CD4-positive, alpha-beta memory T cell (primary cell): ENCODE measurements around the gene GSTT2B. TPM values are rescaled to one million over a fixed set of nuclear protein-coding genes. Genes with fewer than 3 reads are reported as not detected.

Experiments
- CTCF ChIA-PET: fragments of 350-600 bp; sonication (Branson Sonifier 250); formaldehyde crosslinking; loops from one replicate; lab custom pipeline; 2021; ENCODE audit warnings: inconsistent platforms; ENCODE audit not compliant: partially characterized antibody; lab: Charles Lee
- POLR2A ChIA-PET: fragments of 350-600 bp; sonication (Branson Sonifier 250); formaldehyde crosslinking; loops from one replicate; lab custom pipeline; 2021; ENCODE audit not compliant: partially characterized antibody; lab: Charles Lee
- DNase-seq, 5 donors: peaks; one replicate each; pipeline versions ENCODE4 v3.0.0 to v3.0.0-alpha.2; 2020 to 2022; ENCODE audit warnings: mixed read lengths in 1 of 5
- H3K27ac ChIP-seq: one replicate; pipeline ENCODE4 v1.7.0; 2013; ENCODE audit warnings: low read depth, low read length
- H3K27me3 ChIP-seq: 2 replicates; pipeline ENCODE4 v1.7.0; 2013; ENCODE audit warnings: mild to moderate bottlenecking, low read length, moderate library complexity; ENCODE audit not compliant: insufficient read depth
- H3K36me3 ChIP-seq: 2 replicates; pipeline ENCODE4 v1.7.0; 2013; ENCODE audit warnings: mild to moderate bottlenecking, low read length, moderate library complexity; ENCODE audit not compliant: insufficient read depth
- H3K4me1 ChIP-seq: 2 replicates; pipeline ENCODE4 v1.7.0; 2013; ENCODE audit warnings: mild to moderate bottlenecking, low read length, moderate library complexity; ENCODE audit not compliant: insufficient read depth
- H3K4me3 ChIP-seq, 2 donors: one replicate each; pipeline ENCODE4 v1.7.0; 2013; ENCODE audit warnings: low read length in 2 of 2, mild to moderate bottlenecking in 1 of 2
- H3K9me3 ChIP-seq, 2 donors: one replicate each; pipeline ENCODE4 v1.7.0; 2013; ENCODE audit warnings: low read length in 2 of 2, control low read depth in 1 of 2; ENCODE audit not compliant: control insufficient read depth in 1 of 2
- H3K27ac Mint-ChIP-seq, 7 donors: one replicate each; pipeline ENCODE4 v1.8.0; 2020 to 2021; ENCODE audit warnings: mixed read lengths in 7 of 7, mild to moderate bottlenecking in 6 of 7, inconsistent platforms in 3 of 7, moderate library complexity in 3 of 7
- H3K27me3 Mint-ChIP-seq, 2 donors: one replicate each; pipeline ENCODE4 v1.8.0; 2020 to 2021; ENCODE audit warnings: mixed read lengths in 2 of 2
- H3K36me3 Mint-ChIP-seq, 2 donors: one replicate each; pipeline ENCODE4 v1.8.0; 2020 to 2021; ENCODE audit warnings: mixed read lengths in 2 of 2, inconsistent platforms in 1 of 2, mild to moderate bottlenecking in 1 of 2
- H3K4me1 Mint-ChIP-seq, 4 donors: one replicate each; pipeline ENCODE4 v1.8.0; 2020 to 2021; ENCODE audit warnings: mixed read lengths in 4 of 4, mild to moderate bottlenecking in 1 of 4
- H3K4me3 Mint-ChIP-seq, 8 donors: one replicate each; pipeline ENCODE4 v1.8.0; 2020 to 2021; ENCODE audit warnings: mixed read lengths in 8 of 8, mild to moderate bottlenecking in 7 of 8, moderate library complexity in 6 of 8, inconsistent platforms in 3 of 8
- H3K9me3 Mint-ChIP-seq, 8 donors: one replicate each; pipeline ENCODE4 v1.8.0; 2020 to 2021; ENCODE audit warnings: mixed read lengths in 8 of 8, mild to moderate bottlenecking in 5 of 8, inconsistent platforms in 3 of 8, moderate library complexity in 1 of 8
- intact Hi-C: fragments of 100-400 bp; cut with micrococcal nuclease; formaldehyde crosslinking; loops from one replicate; pipeline ENCODE4 v1.15.1; 2023
- polyA plus RNA-seq, 2 donors: library from polyadenylated mRNA; unstranded; fragments of 300-500 nt; fragmentation: Illumina TruSeq; gene quantifications; one replicate each; pipeline ENCODE4 v1.2.3, GENCODE V29; 2021
- total RNA-seq, 2 experiments: library from RNA; stranded (reverse); gene quantifications; one replicate each; pipeline ENCODE4 v1.2.3, GENCODE V29; 2021

GSTT2B gene
- total and polyA plus RNA-seq, 4 experiments from 2014 or later = not detected

GRCh38 chr22:24006914-24007214, 45.9 kb upstream of the GSTT2B start:
- Mint-ChIP-seq H3K36me3 (peaks cover 0 to 9% of the 10 kb centered on the region in 2 donors), H3K4me1 (peaks cover 8 to 22% (median 12%) of the 10 kb centered on the region in 4 donors), H3K27me3 (peaks cover 5 to 13% of the 10 kb centered on the region in 2 donors), H3K27ac (no peak overlapping the region), H3K9me3 (peaks cover 0 to 5% (median 0%) of the 10 kb centered on the region in 8 donors), H3K4me3 (no peak overlapping the region)
- Histone ChIP-seq H3K27me3 (no peaks in the 10 kb centered on the region), H3K4me1 (peaks cover 9% of the 10 kb centered on the region), H3K9me3 (no peaks in the 10 kb centered on the region), H3K27ac (no peak overlapping the region), H3K4me3 (no peak overlapping the region), H3K36me3 (no peaks in the 10 kb centered on the region)
- POLR2A ChIA-PET = interaction anchor here (1.2 kb wide), 1 partner anchor 10 kb away, joined by 3 read pairs; no protein-coding TSS in a partner anchor
- CTCF ChIA-PET = no interaction called here
- DNase-seq = no peak
- intact Hi-C loops = no loop called here

GRCh38 chr22:24006207-24006913, 45.4 kb upstream of the GSTT2B start:
- intact Hi-C loops = no loop called here
- Histone ChIP-seq H3K4me1 (peaks cover 5% of the 10 kb centered on the region), H3K4me3 (no peak overlapping the region), H3K27me3 (no peaks in the 10 kb centered on the region), H3K36me3 (no peaks in the 10 kb centered on the region), H3K9me3 (no peaks in the 10 kb centered on the region), H3K27ac (no peak overlapping the region)
- Mint-ChIP-seq H3K27me3 (peaks cover 5 to 13% of the 10 kb centered on the region in 2 donors), H3K4me1 (peaks cover 8 to 17% (median 10%) of the 10 kb centered on the region in 4 donors), H3K27ac (no peak overlapping the region), H3K36me3 (peaks cover 0 to 5% of the 10 kb centered on the region in 2 donors), H3K9me3 (peaks cover 0 to 5% (median 0%) of the 10 kb centered on the region in 8 donors), H3K4me3 (no peak overlapping the region)
- ChIA-PET CTCF (no interaction called here), POLR2A (interaction anchor here (1.2 kb wide), 1 partner anchor 10 kb away, joined by 3 read pairs; no protein-coding TSS in a partner anchor)
- DNase-seq = no peak

- H3K4me3 ChIP-seq = no peak within 1 kb of the TSS
- no peaks in the 10 kb centered on the region for H3K36me3 Mint-ChIP-seq
- ChIA-PET POLR2A (no interaction called here), CTCF (no interaction called here)
- no peak within 1 kb of the TSS for H3K27ac ChIP-seq
- H3K4me1 ChIP-seq = peaks cover under 1% of the 10 kb centered on the region
- H3K9me3 Mint-ChIP-seq = no peaks in the 10 kb centered on the region
- no peaks in the 10 kb centered on the region for H3K27me3 ChIP-seq
- DNase-seq = no peak
- intact Hi-C loops = no loop called here
- peaks cover under 1 to 5% (median 2%) of the 10 kb centered on the region in 4 donors for H3K4me1 Mint-ChIP-seq
- no peaks in the 10 kb centered on the region for H3K9me3 ChIP-seq
- no peak within 1 kb of the TSS for H3K4me3 Mint-ChIP-seq
- no peak within 1 kb of the TSS for H3K27ac Mint-ChIP-seq
- H3K36me3 ChIP-seq = no peaks in the 10 kb centered on the region
- H3K27me3 Mint-ChIP-seq = peaks cover 5 to 9% of the 10 kb centered on the region in 2 donors
These were observed 44.2 kb upstream of the GSTT2B start, which contains the start of gene GSTT4 for GRCh38 chr22:24005201-24005600. TSS of gene GSTT4 (minus strand) at chr22:24005453. CDS start at chr22:24005356, 97 bp downstream.

GRCh38 chr22:24003887-24004286, 42.9 kb upstream of the GSTT2B start:
- intact Hi-C loops = no loop called here
- POLR2A ChIA-PET = no interaction called here
- no peak for DNase-seq
- Mint-ChIP-seq H3K4me1 (no peaks in the 10 kb centered on the region), H3K27me3 (peaks cover 5 to 8% of the 10 kb centered on the region in 2 donors), H3K36me3 (no peaks in the 10 kb centered on the region), H3K9me3 (no peaks in the 10 kb centered on the region), H3K27ac (peak overlapping the region in 1 of 7 donors; percentile 9), H3K4me3 (no peak overlapping the region)
- Histone ChIP-seq H3K4me3 (no peak overlapping the region), H3K27ac (no peak overlapping the region), H3K4me1 (no peaks in the 10 kb centered on the region), H3K36me3 (no peaks in the 10 kb centered on the region), H3K27me3 (no peaks in the 10 kb centered on the region), H3K9me3 (no peaks in the 10 kb centered on the region)
- CTCF ChIA-PET = no interaction called here

GRCh38 chr22:24002851-24003250, 41.9 kb upstream of the GSTT2B start:
- Histone ChIP-seq H3K4me1 (no peaks in the 10 kb centered on the region), H3K4me3 (no peak overlapping the region), H3K27me3 (no peaks in the 10 kb centered on the region), H3K27ac (no peak overlapping the region), H3K36me3 (no peaks in the 10 kb centered on the region), H3K9me3 (no peaks in the 10 kb centered on the region)
- Mint-ChIP-seq H3K4me3 (no peak overlapping the region), H3K27ac (no peak overlapping the region), H3K27me3 (peaks cover 5 to 8% of the 10 kb centered on the region in 2 donors), H3K4me1 (no peaks in the 10 kb centered on the region), H3K9me3 (no peaks in the 10 kb centered on the region), H3K36me3 (no peaks in the 10 kb centered on the region)
- ChIA-PET POLR2A (no interaction called here), CTCF (no interaction called here)
- intact Hi-C loops = no loop called here
- DNase-seq = no peak

- no peak overlapping the region for H3K4me3 Mint-ChIP-seq
- Histone ChIP-seq H3K4me3 (no peak overlapping the region), H3K27ac (no peak overlapping the region), H3K9me3 (no peaks in the 10 kb centered on the region), H3K36me3 (no peaks in the 10 kb centered on the region), H3K27me3 (no peaks in the 10 kb centered on the region), H3K4me1 (no peaks in the 10 kb centered on the region)
- peaks cover 5 to 8% of the 10 kb centered on the region in 2 donors for H3K27me3 Mint-ChIP-seq
- CTCF ChIA-PET = no interaction called here
- POLR2A ChIA-PET = no interaction called here
- no peaks in the 10 kb centered on the region for H3K9me3 Mint-ChIP-seq
- H3K36me3 Mint-ChIP-seq = no peaks in the 10 kb centered on the region
- no peak overlapping the region for H3K27ac Mint-ChIP-seq
- DNase-seq = no peak
- H3K4me1 Mint-ChIP-seq = peaks cover 0 to 3% (median 0%) of the 10 kb centered on the region in 4 donors
- intact Hi-C loops = no loop called here
These were observed 41.3 kb upstream of the GSTT2B start for GRCh38 chr22:24002272-24002671.

GRCh38 chr22:24001314-24001713, 40.3 kb upstream of the GSTT2B start:
- Mint-ChIP-seq H3K4me1 (peaks cover 0 to 3% (median 0%) of the 10 kb centered on the region in 4 donors), H3K27ac (no peak overlapping the region), H3K27me3 (peaks cover 5 to 8% of the 10 kb centered on the region in 2 donors), H3K9me3 (no peaks in the 10 kb centered on the region), H3K36me3 (no peaks in the 10 kb centered on the region), H3K4me3 (no peak overlapping the region)
- H3K27me3 ChIP-seq = no peaks in the 10 kb centered on the region
- CTCF ChIA-PET = no interaction called here
- H3K27ac ChIP-seq = no peak overlapping the region
- intact Hi-C loops = no loop called here
- no peaks in the 10 kb centered on the region for H3K9me3 ChIP-seq
- no peak overlapping the region for H3K4me3 ChIP-seq
- POLR2A ChIA-PET = no interaction called here
- no peak for DNase-seq
- H3K4me1 ChIP-seq = no peaks in the 10 kb centered on the region
- no peaks in the 10 kb centered on the region for H3K36me3 ChIP-seq
